ENCODE measurements around the gene ITGAL.

DNA sequence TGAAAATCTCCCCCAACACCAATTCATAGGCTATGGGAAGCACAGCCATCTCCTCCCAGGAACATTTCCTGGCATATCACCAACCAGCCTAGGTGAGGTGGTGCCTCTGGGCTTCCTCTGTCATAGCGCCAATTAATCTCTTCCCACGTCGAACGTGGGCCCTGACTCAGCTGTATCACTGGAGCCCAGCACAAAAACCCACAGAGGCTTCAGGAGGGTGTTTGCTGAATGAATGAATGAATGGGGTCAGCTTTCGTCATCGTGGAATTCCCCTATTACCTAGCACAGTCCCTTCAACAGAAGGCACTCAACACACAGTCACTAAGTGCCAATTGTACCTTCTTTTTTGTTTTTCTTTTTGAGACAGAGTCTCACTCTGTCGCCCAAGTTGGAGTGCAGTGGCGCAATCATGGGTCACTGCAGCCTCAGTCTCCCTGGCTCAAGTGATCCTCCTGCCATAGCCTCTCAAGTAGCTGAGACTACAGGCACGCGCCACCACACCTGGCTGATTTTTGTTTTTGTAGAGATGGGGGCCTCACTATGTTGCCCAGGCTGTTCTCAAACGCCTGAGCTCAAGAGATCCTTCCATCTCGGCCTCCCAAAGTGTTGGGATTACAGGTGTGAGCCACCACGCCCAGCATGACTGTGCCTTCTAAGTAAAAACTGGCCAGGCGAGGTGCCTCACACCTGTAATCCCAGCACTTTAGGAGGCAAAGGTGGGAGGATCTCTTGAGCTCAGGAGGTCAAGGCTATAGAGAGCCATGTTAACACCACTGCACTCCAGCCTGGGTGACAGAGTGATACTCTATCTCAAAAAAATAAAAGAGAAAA lies 94.8 kb downstream of the ITGAL start:
- TF ChIP-seq, protein P1, sequence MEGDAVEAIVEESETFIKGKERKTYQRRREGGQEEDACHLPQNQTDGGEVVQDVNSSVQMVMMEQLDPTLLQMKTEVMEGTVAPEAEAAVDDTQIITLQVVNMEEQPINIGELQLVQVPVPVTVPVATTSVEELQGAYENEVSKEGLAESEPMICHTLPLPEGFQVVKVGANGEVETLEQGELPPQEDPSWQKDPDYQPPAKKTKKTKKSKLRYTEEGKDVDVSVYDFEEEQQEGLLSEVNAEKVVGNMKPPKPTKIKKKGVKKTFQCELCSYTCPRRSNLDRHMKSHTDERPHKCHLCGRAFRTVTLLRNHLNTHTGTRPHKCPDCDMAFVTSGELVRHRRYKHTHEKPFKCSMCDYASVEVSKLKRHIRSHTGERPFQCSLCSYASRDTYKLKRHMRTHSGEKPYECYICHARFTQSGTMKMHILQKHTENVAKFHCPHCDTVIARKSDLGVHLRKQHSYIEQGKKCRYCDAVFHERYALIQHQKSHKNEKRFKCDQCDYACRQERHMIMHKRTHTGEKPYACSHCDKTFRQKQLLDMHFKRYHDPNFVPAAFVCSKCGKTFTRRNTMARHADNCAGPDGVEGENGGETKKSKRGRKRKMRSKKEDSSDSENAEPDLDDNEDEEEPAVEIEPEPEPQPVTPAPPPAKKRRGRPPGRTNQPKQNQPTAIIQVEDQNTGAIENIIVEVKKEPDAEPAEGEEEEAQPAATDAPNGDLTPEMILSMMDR (IDR thresholded peaks at IDR 0.05; ENCODE audit: extremely low read depth in 1 of 2, insufficient read depth in 1 of 2, low read depth in 1 of 2, low read length in 2 of 2): no peak
- TF ChIP-seq POLR2AphosphoS5 (IDR thresholded peaks at IDR 0.05; ENCODE audit: insufficient read depth, low read depth, low read length): no peak
- TF ChIP-seq POLR2A (IDR thresholded peaks at IDR 0.05; ENCODE audit: low read depth, low read length): no peak
- no peak for TF ChIP-seq FOS (IDR thresholded peaks at IDR 0.05; ENCODE audit: borderline replicate concordance, insufficient read depth, low read length)
- TF ChIP-seq EZH2 (IDR thresholded peaks at IDR 0.05; ENCODE audit: borderline replicate concordance, low read depth, low read length, severe bottlenecking): no peak
- TF ChIP-seq JUN (IDR thresholded peaks at IDR 0.05; ENCODE audit: borderline replicate concordance, insufficient read depth, insufficient read length, low read depth): no peak
- TF ChIP-seq, protein P2, sequence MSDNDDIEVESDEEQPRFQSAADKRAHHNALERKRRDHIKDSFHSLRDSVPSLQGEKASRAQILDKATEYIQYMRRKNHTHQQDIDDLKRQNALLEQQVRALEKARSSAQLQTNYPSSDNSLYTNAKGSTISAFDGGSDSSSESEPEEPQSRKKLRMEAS (IDR thresholded peaks at IDR 0.05; ENCODE audit: insufficient read depth, insufficient read length): no peak

All from endothelial cell of umbilical vein (primary cell).